GM21723 (cell line): ENCODE results near the gene PPARD.
"Not testable (repeated sequence)": the region's sequence is repeated elsewhere in the genome, so short reads cannot be mapped to it uniquely, and the experiment has no call there.

ENCODE experiments used
- ATAC-seq: cut with Tn5 transposase; IDR thresholded peaks from one replicate; pipeline ENCODE4 v1.9.1; 2021; ENCODE audit warnings: mild to moderate bottlenecking, moderate library complexity; ENCODE audit not compliant: unreplicated experiment

Gene PPARD

GRCh38 chr6:35378261-35378660, 35.9 kb downstream of the PPARD start:
- no peak for ATAC-seq

- no peak for ATAC-seq
These were observed 38.8 kb downstream of the PPARD start for GRCh38 chr6:35381132-35381531.

DNA sequence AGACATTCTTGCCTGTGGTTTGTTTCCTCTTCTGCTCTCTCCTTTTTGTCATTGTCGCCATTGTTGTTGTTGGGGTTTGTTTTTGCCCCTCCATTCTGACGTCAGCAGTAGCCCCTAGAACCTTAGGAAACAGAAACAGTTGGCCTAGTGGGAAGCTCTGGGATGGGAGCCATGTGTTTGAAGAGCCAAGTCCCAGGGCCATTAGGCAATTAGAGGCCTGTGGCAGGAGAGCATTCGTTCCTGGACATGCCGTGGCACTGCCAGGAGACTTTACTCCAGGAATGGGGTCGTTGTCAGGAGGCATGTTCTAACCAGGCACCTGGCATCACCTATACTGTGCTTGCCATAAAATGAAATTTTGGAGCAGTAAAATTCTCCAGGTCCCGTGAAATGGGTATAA, 39.7 kb downstream of the PPARD start:
- no peak for ATAC-seq

DNA sequence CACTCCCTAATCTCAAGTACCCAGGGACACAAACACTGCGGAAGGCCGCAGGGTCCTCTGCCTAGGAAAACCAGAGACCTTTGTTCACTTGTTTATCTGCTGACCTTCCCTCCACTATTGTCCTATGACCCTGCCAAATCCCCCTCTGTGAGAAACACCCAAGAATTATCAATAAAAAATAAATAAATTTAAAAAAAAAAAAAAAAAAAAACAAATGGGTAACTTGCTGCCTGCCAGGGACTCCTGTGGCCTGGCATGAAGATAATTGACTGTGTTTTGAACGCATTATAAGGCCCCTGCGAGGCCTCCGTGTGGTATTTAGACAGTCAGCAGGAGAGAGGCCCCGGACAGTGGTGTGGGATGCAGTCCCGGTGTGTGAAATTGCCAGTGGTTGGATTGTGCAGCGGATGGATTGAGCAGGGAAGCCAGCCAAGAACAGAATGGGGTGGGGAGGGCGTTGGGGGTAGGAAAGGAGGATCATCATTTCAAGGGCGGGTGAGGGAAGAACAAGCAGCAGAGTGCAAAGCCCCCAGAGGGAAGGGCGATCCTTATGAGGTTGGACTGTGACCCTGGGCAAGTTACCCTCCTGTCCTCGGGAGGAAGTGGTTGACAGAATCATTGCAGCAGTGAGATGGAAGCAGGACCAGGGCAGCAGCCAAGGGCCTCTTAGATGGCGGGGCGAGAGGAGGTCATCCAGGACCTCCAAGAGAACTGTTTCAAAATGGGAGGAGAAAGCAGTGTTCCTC, 43.3 kb downstream of the PPARD start:
- no peak for ATAC-seq

- no peak for ATAC-seq
These were observed 44.6 kb downstream of the PPARD start for GRCh38 chr6:35386989-35387388.

GRCh38 chr6:35388030-35388429, 45.7 kb downstream of the PPARD start:
- ATAC-seq: no peak

GRCh38 chr6:35388772-35389352, 46.5 kb downstream of the PPARD start:
- ATAC-seq: no peak

GRCh38 chr6:35389386-35389785, 47.0 kb downstream of the PPARD start:
- ATAC-seq: not testable (repeated sequence)

DNA sequence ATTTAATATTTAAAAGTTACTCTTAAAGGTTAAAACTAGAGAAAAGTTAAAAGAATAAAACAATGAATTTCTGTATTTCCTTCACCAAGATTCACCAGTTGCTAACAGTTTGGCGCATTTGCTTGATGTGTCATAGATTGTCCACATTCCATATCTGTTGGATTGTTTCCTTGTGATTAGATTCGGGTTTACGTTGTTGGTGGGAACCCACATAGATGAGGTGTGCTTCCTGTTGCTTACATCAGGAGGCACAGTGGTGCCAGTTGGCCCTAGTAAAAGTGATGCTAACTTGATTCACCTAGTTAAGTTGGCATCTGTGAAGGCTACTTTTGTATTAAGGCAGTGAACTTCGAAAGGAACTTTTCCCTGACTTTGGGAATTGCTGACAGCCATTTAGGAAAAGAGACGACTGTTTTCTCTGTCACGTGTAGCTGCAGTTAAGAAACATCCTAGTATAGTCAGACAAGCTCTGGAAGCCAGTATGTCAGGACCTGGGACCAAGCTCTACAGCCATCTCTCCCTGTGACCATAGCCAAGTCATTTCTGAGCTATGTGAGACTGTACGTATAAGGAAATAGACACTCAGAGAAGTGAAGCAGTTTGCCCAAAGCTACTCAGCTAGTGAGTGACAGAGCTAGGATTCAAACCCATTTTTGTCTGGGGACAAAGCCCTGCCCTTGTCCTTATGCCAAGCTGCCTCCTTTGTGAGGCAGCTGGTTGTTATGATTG, 49.0 kb downstream of the PPARD start:
- no peak for ATAC-seq

GRCh38 chr6:35392111-35392702, 49.8 kb downstream of the PPARD start:
- ATAC-seq: no peak

GRCh38 chr6:35392773-35393672, 50.7 kb downstream of the PPARD start:
- no peak for ATAC-seq

DNA sequence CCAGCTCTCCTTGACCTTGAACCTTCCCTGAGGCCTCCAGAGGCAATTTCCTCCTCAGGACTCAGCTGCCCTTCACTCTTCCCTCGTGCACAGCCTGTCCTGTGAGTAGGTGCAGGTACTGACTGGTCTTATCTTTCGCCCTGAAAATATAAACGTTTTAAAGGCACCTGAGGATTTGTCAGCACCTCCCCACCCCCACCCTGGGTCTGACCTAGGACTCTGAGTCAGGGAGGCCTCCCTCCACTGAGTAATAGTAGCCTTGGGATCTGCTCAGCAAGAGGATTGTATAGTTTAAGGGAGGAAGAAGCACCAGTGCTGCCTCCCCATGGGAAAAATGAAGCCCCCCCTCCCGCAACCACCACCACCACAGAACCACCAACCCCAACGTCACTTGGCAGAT, 54.6 kb downstream of the PPARD start:
- ATAC-seq: no peak

GRCh38 chr6:35397806-35398418, 55.6 kb downstream of the PPARD start:
- no peak for ATAC-seq

- no peak for ATAC-seq
These were observed 56.2 kb downstream of the PPARD start for GRCh38 chr6:35398526-35398925.

DNA sequence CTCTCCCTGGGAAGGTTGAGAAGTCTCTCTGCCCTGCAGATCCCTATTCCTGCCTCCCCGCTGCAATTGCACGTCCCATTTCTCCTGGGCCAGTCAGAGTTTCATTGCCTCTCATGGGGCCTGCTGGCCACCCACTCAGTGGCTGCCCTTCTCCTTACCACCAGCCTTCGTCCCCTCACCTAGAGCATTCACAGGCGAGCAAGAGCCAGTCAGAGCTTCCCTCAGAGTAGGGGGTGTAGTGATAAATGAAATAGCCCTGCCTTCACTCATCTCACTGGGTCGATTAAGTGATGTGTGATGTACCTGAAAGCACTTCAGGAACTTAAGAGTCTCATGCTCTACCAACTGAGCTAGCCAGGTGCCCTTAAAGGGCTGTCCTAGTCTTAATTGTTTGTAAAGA, 57.8 kb downstream of the PPARD start:
- no peak for ATAC-seq

DNA sequence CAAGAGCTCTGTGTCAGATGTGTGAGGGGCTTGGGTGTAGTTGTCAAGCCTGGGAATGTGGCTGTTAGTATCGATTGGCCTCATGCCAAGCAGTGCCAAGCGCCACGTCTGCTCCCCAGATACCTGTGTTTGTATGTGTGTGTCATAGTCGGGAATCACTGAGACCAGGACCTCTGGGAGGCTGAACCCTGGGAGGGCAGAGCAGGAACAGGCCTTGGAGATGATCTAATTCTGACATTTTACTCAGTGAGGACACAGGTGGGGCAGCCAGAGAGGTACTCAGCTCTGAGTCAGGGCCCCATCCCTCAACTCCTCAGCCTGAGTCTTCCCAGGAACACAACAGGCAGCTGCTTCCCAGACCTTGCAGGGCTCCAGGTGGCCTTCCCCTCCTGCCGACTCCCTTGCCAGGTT, 58.5 kb downstream of the PPARD start:
- ATAC-seq: no peak

DNA sequence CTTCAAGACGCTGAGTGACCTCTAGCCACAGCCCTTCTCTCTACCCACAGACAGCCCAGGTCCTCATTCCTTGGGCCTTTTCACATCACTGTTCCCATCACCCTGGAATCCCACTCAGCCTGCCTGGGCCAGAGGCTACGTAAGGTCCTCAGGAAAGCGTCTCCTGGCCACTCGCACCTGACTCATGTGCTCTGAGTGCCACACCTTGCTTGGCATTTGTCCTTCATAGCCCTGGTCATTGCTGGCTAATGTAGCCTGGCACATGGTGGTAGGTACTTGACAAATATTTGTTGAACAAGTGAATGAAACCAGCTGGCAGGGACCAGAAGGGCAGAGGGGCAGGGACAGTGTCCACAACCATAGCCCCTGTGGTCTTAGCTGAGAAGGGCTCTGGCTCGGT, 59.2 kb downstream of the PPARD start:
- ATAC-seq: no peak

GRCh38 chr6:35402136-35402855, 59.9 kb downstream of the PPARD start:
- ATAC-seq: peak; percentile 73

- no peak for ATAC-seq
These were observed 60.5 kb downstream of the PPARD start for GRCh38 chr6:35402856-35403191.
